H1 (cell line): ENCODE results near the gene TMEM135.

ENCODE experiments used
- ATF2 ChIP-seq: IDR thresholded peaks from 2 replicates; pipeline ENCODE4 v1.6.1; 2012; ENCODE audit warnings: low read length, inconsistent platforms
- ATF3 ChIP-seq: IDR thresholded peaks from 2 replicates; pipeline ENCODE4 v1.6.1; 2011; ENCODE audit warnings: low read depth, mild to moderate bottlenecking, low read length; ENCODE audit not compliant: insufficient read depth
- CHD2 ChIP-seq: IDR thresholded peaks from 2 replicates; pipeline ENCODE4 v1.6.1; 2012; ENCODE audit warnings: low read length, improper control_type of control experiment
- CTCF ChIP-seq, 3 experiments: IDR thresholded peaks; 1 replicate in 2 of 3; 2 replicates in 1 of 3; pipeline versions ENCODE4 v1.5.1 to v1.6.1; 2011; ENCODE audit warnings: low read length in 3 of 3, mild to moderate bottlenecking in 3 of 3, inconsistent platforms in 2 of 3, low read depth in 1 of 3, moderate library complexity in 1 of 3; ENCODE audit not compliant: insufficient read depth in 1 of 3; ENCODE audit errors: control extremely low read depth in 1 of 3
- FOSL1 ChIP-seq: IDR thresholded peaks from 2 replicates; pipeline ENCODE4 v1.6.1; 2011; ENCODE audit warnings: mild to moderate bottlenecking, low read depth, low read length, moderate library complexity; ENCODE audit not compliant: insufficient read depth
- POLR2A ChIP-seq, 2 experiments: IDR thresholded peaks; 1 replicate in 1 of 2; 2 replicates in 1 of 2; pipeline ENCODE4 v1.6.1; 2011; ENCODE audit warnings: low read depth in 2 of 2, low read length in 2 of 2, mild to moderate bottlenecking in 2 of 2; ENCODE audit errors: control extremely low read depth in 1 of 2
- POLR2AphosphoS5 ChIP-seq: IDR thresholded peaks from 2 replicates; pipeline ENCODE4 v1.6.1; 2011; ENCODE audit warnings: low read depth, low read length
- SIN3A ChIP-seq, 2 experiments: IDR thresholded peaks in 1 of 2; conservative IDR thresholded peaks in 1 of 2; 2 replicates each; pipeline ENCODE4 v1.6.1; 2011 to 2012; ENCODE audit warnings: low read length in 2 of 2, improper control_type of control experiment in 1 of 2, low read depth in 1 of 2, mild to moderate bottlenecking in 1 of 2
- SRF ChIP-seq: IDR thresholded peaks from 2 replicates; pipeline ENCODE4 v1.6.1; 2011; ENCODE audit warnings: mild to moderate bottlenecking, low read depth, low read length, moderate library complexity

- TF ChIP-seq CHD2 (no peak), CTCF (IDR thresholded peaks at IDR 0.05; ENCODE audit: control extremely low read depth in 1 of 3, insufficient read depth in 1 of 3, low read depth in 1 of 3, low read length in 3 of 3) (no peak), FOSL1 (no peak), ATF2 (no peak), POLR2A (IDR thresholded peaks at IDR 0.05; ENCODE audit: control extremely low read depth in 1 of 2, low read depth in 2 of 2, low read length in 2 of 2) (no peak), POLR2AphosphoS5 (no peak), SRF (no peak), ATF3 (no peak), SIN3A (conservative IDR thresholded peaks at IDR 0.05 in 1 of 2, IDR thresholded peaks at IDR 0.05 in 1 of 2; ENCODE audit: low read depth in 1 of 2, low read length in 2 of 2) (no peak)
Measured at GRCh38 chr11:87286338-87286737, 248.6 kb downstream of the TMEM135 start.
